Measurements from ENCODE around the gene CEACAM16. TPM values are rescaled to one million over a fixed set of nuclear protein-coding genes. Genes with fewer than 3 reads are reported as not detected.

CEACAM16 gene
- total and polyA plus RNA-seq, 9 of the 15 experiments (the other 6 are each of a cell fraction or from before 2014, with no cell fraction given) = not detected

- TF ChIP-seq ATF3 (IDR thresholded peaks at IDR 0.05) (peak; percentile 61), ATF3 (CRISPR knock-in tag; conservative IDR thresholded peaks at IDR 0.05) (no peak), GATA2 (CRISPR knock-in tag; IDR thresholded peaks at IDR 0.05) (no peak), ZNF766 (CRISPR knock-in tag; conservative IDR thresholded peaks at IDR 0.05) (no peak), FOXJ3 (CRISPR knock-in tag; IDR thresholded peaks at IDR 0.05) (no peak), SOX6 (IDR thresholded peaks at IDR 0.05) (peak; percentile 13; the same call in 1 of the 2 replicates), THAP7 (CRISPR knock-in tag; IDR thresholded peaks at IDR 0.05) (no peak), CEBPB (tag; IDR thresholded peaks at IDR 0.05) (no peak), NR2C1 (IDR thresholded peaks at IDR 0.05) (no peak), NR2C1 (tag; IDR thresholded peaks at IDR 0.05) (0 out of 2 replicates have a peak, but pooled peaks have one; percentile 6), RAD51 (IDR thresholded peaks at IDR 0.05; ENCODE audit: borderline replicate concordance, low read depth) (no peak), ZBTB11 (CRISPR knock-in tag; IDR thresholded peaks at IDR 0.05) (no peak), POU5F1 (IDR thresholded peaks at IDR 0.05; ENCODE audit: borderline replicate concordance, low read depth, low read length, partially characterized antibody) (no peak), TEAD1 (CRISPR knock-in tag; IDR thresholded peaks at IDR 0.05) (no peak), ZNF239 (CRISPR knock-in tag; IDR thresholded peaks at IDR 0.05) (no peak), ZNF311 (CRISPR knock-in tag; IDR thresholded peaks at IDR 0.05) (no peak), ZC3H8 (IDR thresholded peaks at IDR 0.05) (no peak), CBX2 (IDR thresholded peaks at IDR 0.05; ENCODE audit: insufficient read depth, low read length, poor library complexity, severe bottlenecking) (no peak), ZNF324 (CRISPR knock-in tag; IDR thresholded peaks at IDR 0.05) (no peak), ZNF274 (IDR thresholded peaks at IDR 0.05; ENCODE audit: borderline replicate concordance, low read depth, low read length) (no peak), ZNF146 (CRISPR knock-in tag; IDR thresholded peaks at IDR 0.05; ENCODE audit: unreplicated experiment) (no peak), NFIC (IDR thresholded peaks at IDR 0.05) (no peak)
- TF ChIP-seq, protein P1, sequence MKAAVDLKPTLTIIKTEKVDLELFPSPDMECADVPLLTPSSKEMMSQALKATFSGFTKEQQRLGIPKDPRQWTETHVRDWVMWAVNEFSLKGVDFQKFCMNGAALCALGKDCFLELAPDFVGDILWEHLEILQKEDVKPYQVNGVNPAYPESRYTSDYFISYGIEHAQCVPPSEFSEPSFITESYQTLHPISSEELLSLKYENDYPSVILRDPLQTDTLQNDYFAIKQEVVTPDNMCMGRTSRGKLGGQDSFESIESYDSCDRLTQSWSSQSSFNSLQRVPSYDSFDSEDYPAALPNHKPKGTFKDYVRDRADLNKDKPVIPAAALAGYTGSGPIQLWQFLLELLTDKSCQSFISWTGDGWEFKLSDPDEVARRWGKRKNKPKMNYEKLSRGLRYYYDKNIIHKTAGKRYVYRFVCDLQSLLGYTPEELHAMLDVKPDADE (conservative IDR thresholded peaks at IDR 0.05; ENCODE audit: control insufficient read depth, low read depth, low read length) = no peak
Measured at GRCh38 chr19:44746946-44747738, 48.2 kb downstream of the CEACAM16 start (continued).
